Omental fat pad (tissue), 4 donors: ENCODE results near the gene ARHGEF16. TPM values are rescaled to one million over a fixed set of nuclear protein-coding genes. Genes with fewer than 3 reads are reported as not detected.

Source experiments
- ATAC-seq: fragments of 150-250 bp; one replicate; pipeline ENCODE4 v1.9.1; 2016; ENCODE audit warnings: mild to moderate bottlenecking, moderate library complexity; ENCODE audit not compliant: low FRiP score
- DNase-seq: peaks from one replicate; pipeline ENCODE4 v3.0.0-alpha.2; 2019; ENCODE audit warnings: low spot score
- CTCF ChIP-seq, 3 donors: fragments of 450-650 bp; IDR thresholded peaks; one replicate each; pipeline ENCODE4 v1.5.1; 2016 to 2017; ENCODE audit warnings: antibody characterized with exemption in 3 of 3, mild to moderate bottlenecking in 3 of 3, moderate library complexity in 2 of 3
- total RNA-seq, 4 donors: library from RNA; depleted of rRNA; stranded (reverse); fragments of >200 nt; gene quantifications; one replicate each; pipeline ENCODE4 v1.1.0, GENCODE V29; 2016

The ARHGEF16 gene
- total RNA-seq, 4 donors from 2014 or later: 0.36 to 3.2 (median 1.9) TPM

GRCh38 chr1:3429320-3429719 is 25.1 kb upstream of the ARHGEF16 start:
- ATAC-seq (no peak), DNase-seq (no peak)
- no peak for TF ChIP-seq CTCF (IDR thresholded peaks at IDR 0.05)

- DNase-seq (no peak), ATAC-seq (no peak)
- TF ChIP-seq CTCF (IDR thresholded peaks at IDR 0.05): no peak
These were observed 24.7 kb upstream of the ARHGEF16 start for GRCh38 chr1:3429766-3430165.

GRCh38 chr1:3430406-3430805 is 24.1 kb upstream of the ARHGEF16 start:
- DNase-seq (no peak), ATAC-seq (no peak)
- TF ChIP-seq CTCF (IDR thresholded peaks at IDR 0.05): no peak

GRCh38 chr1:3430820-3431219 is 23.6 kb upstream of the ARHGEF16 start:
- DNase-seq: no peak
- no peak for TF ChIP-seq CTCF (IDR thresholded peaks at IDR 0.05)
- no peak for ATAC-seq

- ATAC-seq (no peak), DNase-seq (no peak)
- no peak for TF ChIP-seq CTCF (IDR thresholded peaks at IDR 0.05)
These were observed 23.2 kb upstream of the ARHGEF16 start for GRCh38 chr1:3431266-3431665.

- DNase-seq: no peak
- TF ChIP-seq CTCF (IDR thresholded peaks at IDR 0.05): no peak
- ATAC-seq: no peak
These were observed 22.8 kb upstream of the ARHGEF16 start for GRCh38 chr1:3431686-3432085.

- ATAC-seq (no peak), DNase-seq (no peak)
- no peak for TF ChIP-seq CTCF (IDR thresholded peaks at IDR 0.05)
These were observed 22.2 kb upstream of the ARHGEF16 start for GRCh38 chr1:3432306-3432705.
